ENCODE data around the gene HCFC1. TPM values are rescaled to one million over a fixed set of nuclear protein-coding genes. Genes with fewer than 3 reads are reported as not detected.
A peak's percentile ranks its signal among the peaks of the same experiment; 100 is the strongest.
"Not testable (repeated sequence)": the region's sequence is repeated elsewhere in the genome, so short reads cannot be mapped to it uniquely, and the experiment has no call there.

The HCFC1 gene
- total RNA-seq, 1 donor = 95.1 TPM

- not testable (repeated sequence) for DNase-seq (ENCODE audit: low read depth in 2 of 3, low spot score in 2 of 3)
Measured at GRCh38 chrX:153980394-153980793, 8.8 kb upstream of the HCFC1 start.

- no peak for DNase-seq (ENCODE audit: low read depth in 2 of 3, low spot score in 2 of 3)
Measured at GRCh38 chrX:153974726-153975286, 3.2 kb upstream of the HCFC1 start.

- DNase-seq (ENCODE audit: low read depth in 2 of 3, low spot score in 2 of 3) = no peak
Measured at GRCh38 chrX:153974003-153974725, 2.5 kb upstream of the HCFC1 start.

- no peak for DNase-seq (ENCODE audit: low read depth in 2 of 3, low spot score in 2 of 3)
Measured at GRCh38 chrX:153973127-153974002, 1.7 kb upstream of the HCFC1 start.

DNA sequence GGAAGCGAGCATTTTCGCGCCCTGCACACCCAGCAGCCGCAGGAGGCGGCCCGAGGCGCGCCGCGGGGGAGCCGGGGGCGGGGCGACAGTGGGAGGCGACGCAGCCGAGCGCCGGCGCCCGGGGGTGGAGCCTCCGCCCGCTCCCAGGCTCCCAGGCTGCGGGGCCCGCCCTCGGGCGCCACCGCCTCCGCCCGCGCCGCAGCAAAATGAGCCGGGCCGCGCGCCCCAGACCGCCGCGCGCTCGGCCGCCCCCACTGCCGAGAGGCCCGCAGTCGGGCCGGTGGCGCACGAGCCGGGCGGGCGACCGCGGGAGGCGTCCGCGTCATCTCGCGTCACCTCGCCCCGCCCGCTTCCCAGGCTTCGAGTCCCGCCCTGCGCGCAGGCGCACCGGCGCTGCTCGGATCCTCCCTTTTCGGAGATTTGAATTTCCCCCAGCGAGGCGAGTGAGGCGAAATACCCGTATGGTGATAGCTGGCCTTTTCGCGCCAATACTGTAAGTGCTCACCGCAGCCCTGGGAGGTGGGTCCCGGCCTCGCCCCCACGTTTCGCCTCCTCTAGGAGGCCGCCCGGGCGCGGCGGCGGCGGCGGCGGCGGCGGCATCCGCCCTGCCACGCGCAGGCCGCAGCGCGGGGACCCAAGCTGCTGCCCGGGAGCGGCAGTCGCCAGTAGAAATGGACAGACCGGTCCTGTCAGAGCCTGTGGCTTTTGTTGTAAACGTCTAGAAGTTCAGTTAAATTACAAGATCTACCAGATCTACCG is 929 bp upstream of the HCFC1 start, which contains the start of gene TMEM187:
Gene TMEM187, plus strand, starts transcription at position 387 of the 759 bp plus-strand sequence. CDS start 9,309 bp downstream, outside the sequence.
- DNase-seq (ENCODE audit: low read depth in 2 of 3, low spot score in 2 of 3) = peak; percentile 85 to 91 (median 89)

GRCh38 chrX:153971124-153971449 is 531 bp downstream of the HCFC1 start:
- peak; percentile 76 to 91 (median 83) for DNase-seq (ENCODE audit: low read depth in 2 of 3, low spot score in 2 of 3)

DNA sequence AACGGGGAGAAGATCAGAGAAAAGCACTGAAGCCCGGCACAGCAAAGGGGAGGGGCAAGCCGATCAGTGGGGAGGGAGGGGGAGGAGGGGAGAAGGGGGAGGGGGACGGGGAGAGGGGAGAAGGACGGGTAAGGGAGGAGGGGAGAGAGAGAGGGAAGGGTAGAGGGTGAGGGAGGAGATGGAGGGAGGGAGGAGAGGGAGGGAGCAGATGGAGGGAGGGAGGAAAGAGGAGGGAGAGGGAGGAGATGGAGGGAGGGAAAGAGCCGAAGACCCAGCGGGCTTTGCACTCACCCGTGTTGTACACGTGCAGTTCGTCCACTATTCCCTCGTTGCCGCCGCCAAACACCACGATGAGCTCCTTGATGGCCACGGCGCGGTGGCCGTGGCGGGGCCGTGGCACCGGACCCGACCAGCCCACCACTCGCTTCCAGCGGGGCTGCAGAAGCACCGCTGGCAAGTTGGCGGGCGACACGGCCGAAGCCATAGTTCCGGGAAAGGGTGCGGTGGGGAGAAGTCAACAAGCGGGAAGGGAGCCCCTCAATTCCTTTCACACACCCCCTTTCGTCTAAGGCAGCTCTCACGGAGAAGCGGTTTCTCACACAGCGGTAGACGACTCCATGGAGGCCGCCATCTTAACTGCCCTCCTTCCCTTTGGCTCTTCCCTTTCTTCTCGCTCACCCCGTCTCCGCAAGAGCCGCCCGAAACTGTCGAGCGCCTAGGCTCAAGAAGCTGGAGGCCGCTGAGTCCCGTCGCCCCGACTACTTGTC is 1.1 kb downstream of the HCFC1 start:
- DNase-seq (ENCODE audit: low read depth in 2 of 3, low spot score in 2 of 3) = peak in 1 of 3 donors; percentile 56

GRCh38 chrX:153969904-153970356 is 1.7 kb downstream of the HCFC1 start:
- DNase-seq (ENCODE audit: low read depth in 2 of 3, low spot score in 2 of 3) = no peak

- no peak for DNase-seq (ENCODE audit: low read depth in 2 of 3, low spot score in 2 of 3)
Measured at GRCh38 chrX:153969125-153969903, 2.3 kb downstream of the HCFC1 start.

- DNase-seq (ENCODE audit: low read depth in 2 of 3, low spot score in 2 of 3) = peak in 1 of 3 donors; percentile 52
Measured at GRCh38 chrX:153968754-153969124, 2.9 kb downstream of the HCFC1 start.

DNA sequence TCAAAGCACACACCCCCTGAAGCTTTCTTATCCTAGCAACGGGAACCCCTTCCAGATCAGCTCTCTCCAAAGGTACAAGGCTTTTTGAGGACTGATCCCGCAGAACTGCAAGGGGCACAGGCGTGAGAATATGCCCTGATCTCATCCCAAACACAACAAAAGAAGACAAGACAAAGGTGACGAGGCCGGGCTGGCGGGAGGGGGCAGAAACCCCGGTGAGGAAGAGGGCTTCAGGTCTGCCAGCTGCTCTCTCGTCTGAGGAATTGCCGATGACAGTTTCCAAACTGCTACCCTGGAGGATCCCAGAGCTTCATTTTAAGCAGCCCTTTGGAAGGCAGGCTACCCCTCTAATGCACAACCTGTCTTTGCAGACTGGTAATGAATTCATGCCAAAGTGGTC is 3.4 kb downstream of the HCFC1 start:
- DNase-seq (ENCODE audit: low read depth in 2 of 3, low spot score in 2 of 3) = no peak

DNA sequence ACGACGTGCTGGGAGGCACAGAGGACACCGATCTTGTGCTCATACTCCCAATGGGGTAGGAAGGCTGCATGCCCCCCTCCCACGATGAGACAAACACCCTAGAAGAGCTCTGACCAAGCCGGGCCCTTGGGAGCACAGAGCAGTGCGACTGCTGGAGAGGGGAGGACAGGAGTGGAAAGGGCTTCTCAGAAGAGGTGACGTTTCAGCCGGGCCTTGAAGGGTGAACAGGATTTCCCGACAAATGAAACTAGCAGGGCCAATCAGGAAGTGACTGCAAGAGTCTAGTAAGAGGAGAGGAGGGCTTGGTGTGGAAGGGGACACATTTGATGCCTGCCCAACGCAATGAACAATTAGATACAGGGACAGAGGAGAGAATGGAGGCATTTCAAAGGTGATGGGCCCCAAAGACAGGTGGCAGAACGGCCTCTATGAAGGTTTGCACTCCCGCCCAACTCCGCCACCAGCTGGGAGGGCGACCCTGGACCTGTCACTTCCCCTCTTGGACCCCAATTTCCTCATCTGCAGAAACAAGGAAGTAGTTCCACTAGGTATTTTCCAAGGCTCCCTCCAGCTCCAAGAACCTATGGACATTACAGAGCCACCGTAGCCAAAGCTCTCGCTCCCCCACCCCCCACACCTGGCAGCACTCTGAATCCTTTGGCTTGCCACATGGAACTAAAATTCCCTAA is 3.9 kb downstream of the HCFC1 start:
- DNase-seq (ENCODE audit: low read depth in 2 of 3, low spot score in 2 of 3) = no peak

GRCh38 chrX:153966841-153967535 is 4.6 kb downstream of the HCFC1 start:
- no peak for DNase-seq (ENCODE audit: low read depth in 2 of 3, low spot score in 2 of 3)

DNA sequence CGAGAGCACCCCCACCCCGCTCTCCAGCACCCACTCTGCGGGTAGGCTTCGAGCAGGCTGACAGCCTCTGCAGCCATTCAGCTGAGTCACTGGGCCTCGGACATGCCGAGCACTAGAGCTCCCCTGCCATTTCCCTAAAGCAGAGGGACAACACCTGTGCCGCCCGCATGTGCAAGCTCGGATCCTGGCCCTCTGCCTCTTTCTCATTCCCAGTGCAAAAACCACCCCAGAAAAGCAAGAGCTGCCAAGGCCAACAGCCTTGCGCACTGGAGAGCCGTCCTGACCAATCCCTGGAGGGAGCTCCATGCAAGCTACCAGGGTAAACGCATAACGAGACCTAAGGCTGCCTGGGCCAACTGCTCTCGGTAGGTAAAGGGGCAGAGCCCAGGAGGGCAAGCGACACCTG is 5.3 kb downstream of the HCFC1 start:
- DNase-seq (ENCODE audit: low read depth in 2 of 3, low spot score in 2 of 3) = no peak

DNA sequence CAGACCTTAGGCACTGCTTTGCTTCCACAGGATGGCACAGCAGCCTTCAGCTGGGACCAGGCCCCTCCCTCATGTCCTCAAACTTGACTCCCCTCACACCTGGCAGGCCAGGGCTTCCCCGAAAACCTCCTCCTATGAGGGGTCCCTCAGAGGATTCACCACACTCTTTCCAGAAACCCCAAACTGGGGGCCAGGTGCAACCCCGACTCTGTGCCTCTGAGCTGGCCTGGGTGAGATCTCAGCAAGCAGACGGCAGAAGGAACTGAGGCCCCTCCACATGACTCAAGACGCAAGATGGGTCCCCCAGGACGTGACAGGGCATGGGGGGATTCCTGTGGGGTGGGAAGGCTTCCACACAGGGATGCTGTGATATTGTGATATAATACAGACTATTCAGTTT is 6.2 kb downstream of the HCFC1 start:
- no peak for DNase-seq (ENCODE audit: low read depth in 2 of 3, low spot score in 2 of 3)

- no peak for DNase-seq (ENCODE audit: low read depth in 2 of 3, low spot score in 2 of 3)
Measured at GRCh38 chrX:153964105-153964504, 7.5 kb downstream of the HCFC1 start.

GRCh38 chrX:153963546-153963945 is 8.1 kb downstream of the HCFC1 start:
- no peak for DNase-seq (ENCODE audit: low read depth in 2 of 3, low spot score in 2 of 3)

DNA sequence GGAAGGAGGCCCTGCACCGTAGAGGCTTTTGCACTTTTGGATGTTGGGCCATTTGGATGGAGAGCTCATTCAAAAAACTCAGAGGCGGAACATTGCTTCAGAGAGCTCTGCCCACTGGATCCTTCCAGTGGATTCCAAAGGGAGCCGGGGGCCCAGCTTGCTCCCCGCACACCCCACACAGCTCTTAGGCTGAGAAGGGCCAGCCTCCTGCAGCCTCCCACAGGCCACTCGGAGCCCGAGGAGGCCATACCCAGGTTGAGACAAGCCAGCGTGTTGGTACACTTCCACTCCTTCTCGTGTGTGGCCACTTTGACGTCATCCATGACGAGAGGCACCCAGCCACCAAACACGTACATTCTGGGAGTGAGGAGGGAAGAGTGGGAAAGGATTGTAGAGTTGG is 10.3 kb downstream of the HCFC1 start:
- no peak for DNase-seq (ENCODE audit: low read depth in 2 of 3, low spot score in 2 of 3)

Measured in hematopoietic multipotent progenitor cell (in vitro differentiated cells).